HG02852 (cell line): ENCODE data around the gene THRAP3.
A peak's percentile ranks its signal among the peaks of the same experiment; 100 is the strongest.

ENCODE experiments used
- ATAC-seq: cut with Tn5 transposase; IDR thresholded peaks from one replicate; pipeline ENCODE4 v1.9.1; 2021; ENCODE audit warnings: mild to moderate bottlenecking, moderate library complexity; ENCODE audit not compliant: unreplicated experiment

THRAP3 gene

DNA sequence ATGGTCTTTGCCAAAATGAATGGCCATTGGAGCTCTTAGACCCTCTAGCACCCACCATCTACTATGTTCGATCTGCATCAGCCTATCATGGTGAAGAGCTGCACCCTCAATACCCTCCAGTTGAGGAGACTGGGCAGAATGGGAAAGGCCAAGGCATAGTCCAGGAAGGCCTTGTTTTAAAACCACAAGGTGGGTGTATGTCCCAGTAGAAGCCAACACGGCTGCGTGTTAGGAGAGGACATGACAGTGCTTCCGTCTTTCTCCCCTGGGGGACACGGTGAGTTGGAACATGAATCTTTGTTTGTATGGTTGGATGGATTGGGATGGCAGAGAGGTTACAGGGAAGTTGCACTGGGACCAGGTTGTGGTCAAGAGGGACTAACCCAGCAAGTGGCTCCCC lies 63.4 kb downstream of the THRAP3 start:
- no peak for ATAC-seq

DNA sequence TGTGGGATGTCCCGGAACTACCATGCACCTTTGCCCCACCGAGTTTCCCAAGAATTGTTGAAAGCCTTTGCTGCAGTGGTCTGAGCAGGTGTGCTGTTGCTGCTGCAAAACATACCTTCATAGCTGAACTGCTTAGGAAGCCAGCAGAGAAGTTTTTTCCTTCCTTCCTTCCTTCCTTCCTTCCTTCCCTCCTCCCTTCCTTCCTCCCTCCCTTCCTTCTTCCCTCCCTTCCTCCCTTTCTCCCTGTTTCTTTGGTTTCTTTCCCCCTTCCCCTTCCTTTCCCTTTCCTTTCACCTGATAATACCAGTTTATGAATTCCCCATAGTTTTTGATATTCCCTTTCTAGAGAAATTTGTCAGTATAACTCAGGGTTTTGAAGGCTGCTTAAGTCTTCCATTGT lies 71.1 kb downstream of the THRAP3 start:
- no peak for ATAC-seq

DNA sequence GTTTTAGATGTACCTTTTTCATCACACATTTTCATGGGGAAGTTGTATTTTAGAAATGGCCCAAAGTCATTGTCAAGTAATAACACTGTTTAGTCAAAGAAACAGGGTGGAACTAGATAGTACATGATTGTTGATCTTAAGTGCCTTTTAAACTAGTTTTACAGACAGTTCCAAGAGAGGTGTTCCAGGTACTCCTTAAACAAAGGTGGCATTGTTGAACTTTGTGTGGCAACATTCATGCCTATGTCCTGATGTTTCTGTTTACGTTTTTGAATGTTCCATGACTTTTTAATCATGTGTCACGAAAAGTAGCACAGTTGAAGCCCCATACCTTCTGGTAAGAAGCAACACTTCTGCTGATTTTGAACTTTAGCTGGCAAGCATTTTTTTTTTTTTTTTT lies 72.8 kb downstream of the THRAP3 start:
- no peak for ATAC-seq

DNA sequence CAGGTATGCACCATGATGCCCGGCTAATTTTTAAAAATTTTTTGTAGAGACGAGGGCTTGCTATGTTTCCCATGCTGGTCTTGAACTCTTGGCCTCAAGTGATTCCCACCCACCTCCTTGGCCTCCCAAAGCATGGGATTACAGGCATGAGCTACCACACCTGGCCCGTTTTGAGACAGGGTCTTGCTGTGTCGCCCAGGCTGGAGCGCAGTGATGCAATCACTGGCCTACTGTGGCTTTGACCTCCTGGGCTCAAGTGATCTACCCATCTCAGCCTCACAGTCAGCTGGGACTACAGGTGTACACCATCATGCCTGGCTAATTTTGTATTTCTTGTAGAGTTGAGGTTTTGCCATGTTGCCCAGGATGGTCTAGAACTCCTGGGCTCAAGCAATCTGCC lies 74.4 kb downstream of the THRAP3 start:
- ATAC-seq, result no peak

DNA sequence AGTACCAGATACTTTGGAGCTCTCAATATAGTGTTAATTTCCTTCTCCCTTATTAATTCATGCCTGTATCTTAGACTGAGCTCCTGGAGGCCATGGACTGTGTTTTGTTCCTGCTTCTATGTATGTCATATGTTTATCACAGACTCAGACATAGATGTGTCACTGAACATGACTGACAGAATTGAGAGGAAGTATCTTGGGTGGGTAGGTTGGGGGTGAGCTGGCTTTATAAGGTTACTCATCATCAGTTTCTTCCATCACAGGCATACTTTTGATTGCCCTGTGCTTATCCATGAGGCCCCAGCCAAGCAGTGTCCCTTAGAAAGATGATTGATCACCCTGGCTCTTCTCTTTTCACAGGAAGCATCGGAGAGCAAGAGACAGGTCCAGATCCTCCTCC lies 76.3 kb downstream of the THRAP3 start:
- ATAC-seq, result no peak

DNA sequence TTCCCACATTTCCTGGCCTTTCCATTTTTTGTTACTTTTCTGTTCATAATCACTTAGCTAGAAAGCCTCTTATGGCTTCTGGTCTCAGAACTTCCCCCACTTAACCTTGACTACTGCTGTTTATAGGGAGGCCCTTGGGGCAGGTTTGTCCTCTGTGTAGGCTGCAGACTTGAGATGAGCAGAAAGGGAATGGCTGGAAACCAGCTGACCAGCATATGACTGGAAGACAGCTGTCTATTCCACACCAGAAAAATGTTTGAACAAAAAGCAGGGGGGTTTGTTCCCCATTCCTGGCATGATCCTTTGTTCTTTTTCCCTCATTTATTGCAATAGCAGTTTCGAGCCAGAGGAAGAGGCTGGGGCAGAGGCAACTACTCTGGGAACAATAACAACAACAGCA lies 77.0 kb downstream of the THRAP3 start:
- no peak for ATAC-seq

DNA sequence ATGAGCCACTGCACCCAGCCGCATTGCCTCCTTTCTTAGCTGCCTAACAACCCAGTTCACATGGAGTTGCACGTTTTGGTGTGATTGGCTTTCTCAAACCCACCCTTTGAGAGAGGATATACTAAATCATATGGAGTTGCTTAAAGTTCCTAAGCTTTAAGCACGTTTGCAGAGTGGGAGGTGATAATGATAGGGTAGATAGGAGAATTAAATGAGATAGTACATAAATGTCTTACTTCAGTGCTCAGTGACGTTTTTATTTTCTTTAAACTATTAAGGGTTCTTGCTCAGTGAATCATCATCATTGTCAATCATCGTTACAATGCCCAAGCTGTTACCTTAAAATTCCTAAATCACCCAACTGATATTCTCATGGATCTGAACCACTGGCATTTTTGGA lies 79.0 kb downstream of the THRAP3 start:
- no peak for ATAC-seq

DNA sequence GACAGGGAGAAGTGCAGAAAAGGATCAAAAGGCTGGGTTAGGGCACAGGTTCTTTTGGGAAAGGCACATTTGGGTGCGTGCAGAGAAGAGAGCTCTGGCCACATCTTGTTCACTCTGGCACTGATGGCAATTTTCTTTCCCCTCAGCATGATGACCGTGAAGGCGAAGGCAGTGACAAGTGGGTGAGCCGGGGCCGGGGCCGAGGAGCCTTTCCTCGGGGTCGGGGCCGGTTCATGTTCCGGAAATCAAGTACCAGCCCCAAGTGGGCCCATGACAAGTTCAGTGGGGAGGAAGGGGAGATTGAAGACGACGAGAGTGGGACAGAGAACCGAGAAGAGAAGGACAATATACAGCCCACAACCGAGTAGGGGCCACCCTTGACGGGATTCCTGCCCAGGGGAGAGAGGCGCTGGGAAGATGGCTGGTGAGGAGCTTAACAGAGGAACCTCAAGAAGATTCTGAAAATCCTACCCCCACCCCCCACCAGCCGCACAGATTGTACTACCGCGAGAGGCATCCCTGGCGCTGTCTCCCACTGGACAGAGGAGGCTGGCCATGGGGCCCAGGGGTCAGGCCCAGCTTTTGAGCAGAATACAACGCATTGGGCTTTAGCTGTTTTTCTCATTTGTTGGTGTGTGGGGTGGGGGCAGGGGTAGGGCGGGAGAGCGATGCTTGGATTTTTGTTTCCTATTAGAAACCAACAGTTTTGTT lies 79.6 kb downstream of the THRAP3 start:
- no peak for ATAC-seq

DNA sequence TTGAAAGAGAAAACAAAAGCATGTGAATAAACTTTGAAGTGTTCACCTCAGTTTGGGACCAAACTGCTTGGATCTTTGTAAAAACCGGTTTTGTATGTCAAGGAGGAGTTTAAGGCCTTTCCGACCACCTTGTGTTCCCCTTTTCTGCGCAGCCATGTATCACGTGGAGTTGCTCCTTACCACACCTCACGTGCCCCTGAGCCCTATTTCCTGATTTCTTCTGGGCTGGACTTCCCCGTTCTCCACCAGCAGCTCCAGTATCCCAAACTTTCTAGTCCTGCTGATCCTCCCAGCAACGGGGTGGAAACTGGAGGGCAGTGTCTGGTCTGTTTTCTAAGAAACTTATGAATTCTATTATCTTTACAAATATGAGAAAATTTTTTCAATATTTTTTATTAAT lies 80.3 kb downstream of the THRAP3 start:
- ATAC-seq, result no peak

DNA sequence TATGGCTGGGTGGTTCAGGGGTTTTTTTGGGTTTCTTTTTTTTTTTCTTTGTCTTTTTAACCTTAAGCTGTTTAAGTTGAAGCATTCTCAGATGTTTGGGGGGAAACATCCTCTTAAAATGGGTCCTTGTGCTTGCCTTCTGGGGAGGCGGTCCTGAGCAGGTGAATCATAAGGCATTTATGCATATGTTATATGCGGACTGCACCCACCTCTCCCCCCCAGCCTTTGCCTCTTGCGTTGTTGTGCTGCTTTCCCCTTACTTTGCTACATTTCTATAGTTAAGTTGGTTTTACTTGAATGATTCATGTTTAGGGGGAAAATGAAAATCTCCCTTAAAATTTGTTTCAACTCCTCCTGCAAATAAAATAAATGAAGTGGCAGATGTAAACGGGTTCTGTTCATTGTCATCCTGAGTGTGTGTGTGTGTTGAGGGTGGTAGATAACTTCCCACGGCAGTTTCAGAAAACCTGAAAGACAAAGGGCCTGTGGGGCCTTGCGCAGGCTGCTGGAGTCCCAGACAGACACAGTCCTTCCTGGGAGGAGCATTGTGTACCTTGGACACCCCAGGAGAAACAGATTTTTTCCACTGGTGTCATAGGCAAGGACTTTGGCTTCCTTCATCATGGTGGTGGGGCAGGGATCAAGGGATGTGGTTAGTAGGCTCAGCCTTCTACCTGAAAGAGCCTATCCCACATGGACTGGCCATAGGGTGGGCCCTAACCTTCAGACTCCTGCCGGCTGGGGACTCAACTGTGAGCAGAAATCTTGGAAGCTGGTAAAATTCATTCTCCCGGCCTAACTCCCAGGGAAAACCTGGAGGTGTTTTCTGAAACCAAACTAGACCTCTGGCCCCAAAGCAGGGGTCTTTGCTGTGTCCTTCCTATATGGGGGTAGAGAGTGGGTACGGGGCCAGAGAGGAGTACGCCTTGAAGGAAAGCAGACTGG lies 81.0 kb downstream of the THRAP3 start:
- ATAC-seq, result no peak

DNA sequence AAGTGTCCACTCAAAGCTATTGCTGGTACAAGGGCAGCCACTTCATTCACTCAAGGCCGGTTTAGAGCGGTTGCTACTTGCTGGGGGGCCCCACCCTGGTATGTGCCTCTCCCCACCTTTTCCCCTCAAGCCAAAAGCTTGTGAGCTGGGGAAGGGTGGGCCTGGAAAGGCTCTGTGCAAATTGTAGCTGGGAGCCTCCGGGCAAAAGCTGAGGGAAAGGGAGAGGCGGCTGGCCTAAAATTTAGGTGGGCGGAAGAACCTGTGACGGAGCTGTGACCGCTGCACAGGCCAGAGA lies 81.6 kb downstream of the THRAP3 start:
- no peak for ATAC-seq

DNA sequence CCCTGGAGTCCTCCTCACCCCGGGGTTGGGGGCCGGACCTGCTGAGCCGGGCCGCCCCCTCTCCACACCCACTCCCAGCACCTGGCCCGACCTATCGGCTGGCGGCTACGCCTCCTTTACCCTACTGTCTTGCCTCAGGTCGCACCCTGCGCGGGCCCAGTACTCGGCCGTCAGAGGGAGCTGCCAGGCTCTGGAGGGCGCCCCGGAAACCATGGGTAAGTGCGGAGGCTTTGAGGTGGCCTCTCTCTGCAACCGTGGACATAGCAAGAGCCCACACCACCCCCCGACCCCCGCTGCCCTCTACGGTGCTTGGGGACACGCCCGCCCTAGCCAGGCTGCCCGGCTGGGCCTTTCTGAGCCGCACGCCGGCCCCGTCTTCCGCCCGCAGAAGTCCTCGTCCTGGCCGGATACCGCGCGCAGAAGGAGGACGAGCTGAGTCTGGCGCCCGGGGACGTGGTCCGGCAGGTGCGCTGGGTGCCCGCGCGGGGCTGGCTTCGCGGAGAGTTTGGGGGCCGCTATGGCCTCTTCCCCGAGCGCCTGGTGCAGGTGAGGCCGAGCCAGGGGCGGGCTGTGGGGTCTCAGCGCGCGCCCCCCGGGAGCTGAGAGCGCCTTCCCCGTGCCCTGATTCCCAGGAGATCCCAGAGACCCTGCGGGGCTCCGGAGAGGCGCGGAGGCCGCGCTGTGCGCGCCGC lies 82.1 kb downstream of the THRAP3 start, which contains the start of gene SH3D21:
SH3D21 (plus strand) TSS at position 159 of the 692 bp plus-strand sequence; CDS start at position 212, 53 bp downstream.
- peak; percentile 37 for ATAC-seq

DNA sequence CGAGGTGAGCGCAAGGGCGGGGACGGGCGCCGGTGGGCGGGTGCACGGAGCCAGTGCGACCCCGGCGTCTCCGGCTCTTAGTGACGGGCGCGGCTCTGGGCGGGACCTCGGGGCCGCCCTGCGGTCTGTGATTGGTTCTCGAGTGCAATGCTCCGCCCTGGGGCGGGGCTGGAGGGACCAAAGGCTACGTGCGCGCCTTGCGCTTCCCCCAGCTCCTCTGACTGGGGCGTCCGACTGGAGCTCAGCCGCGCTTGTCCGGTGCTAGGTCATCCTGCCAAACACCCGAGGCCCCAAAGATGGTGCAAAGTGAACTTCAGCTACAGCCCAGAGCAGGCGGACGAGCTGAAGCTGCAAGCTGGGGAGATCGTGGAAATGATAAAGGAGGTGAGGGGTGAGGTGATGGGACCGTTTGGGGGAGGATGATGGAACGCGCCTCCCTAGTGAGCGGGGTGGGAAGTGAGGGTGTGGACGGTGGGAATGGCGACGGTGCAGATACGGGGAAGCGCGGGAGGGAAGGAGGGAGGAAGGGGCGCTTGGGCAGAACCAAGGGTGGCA lies 82.7 kb downstream of the THRAP3 start:
- peak; percentile 97 for ATAC-seq

DNA sequence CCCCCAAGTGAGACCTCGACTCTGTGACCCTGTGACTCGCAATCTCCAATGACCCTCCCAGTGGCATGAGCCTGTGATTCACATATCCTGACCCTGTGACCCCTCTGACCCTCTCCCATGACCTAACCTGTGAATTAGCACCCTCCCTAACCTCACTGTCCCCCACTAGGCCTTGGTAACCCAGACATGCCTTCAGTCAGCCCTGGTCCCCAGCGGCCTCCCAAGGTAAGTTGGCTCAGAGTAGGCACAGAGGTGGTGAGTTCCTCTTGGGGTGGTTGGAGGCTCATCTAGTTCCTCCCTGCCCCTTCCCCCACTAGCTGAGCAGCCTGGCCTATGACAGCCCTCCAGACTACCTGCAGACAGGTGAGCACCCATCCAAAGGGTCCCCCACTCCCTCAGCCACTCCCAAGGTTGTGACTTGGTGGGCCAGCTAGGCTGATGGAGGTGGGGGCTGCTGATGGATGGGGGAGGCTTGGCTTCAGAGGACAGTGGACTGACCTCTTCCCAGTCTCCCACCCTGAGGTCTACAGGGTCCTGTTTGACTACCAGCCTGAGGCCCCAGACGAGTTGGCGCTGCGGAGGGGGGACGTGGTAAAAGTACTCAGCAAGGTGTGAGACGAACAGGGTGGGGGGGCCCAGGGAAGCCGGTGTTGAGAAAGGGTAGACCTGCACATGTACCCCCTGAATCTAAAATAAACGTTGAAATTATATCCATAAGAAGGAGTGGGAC lies 83.5 kb downstream of the THRAP3 start:
- no peak for ATAC-seq

DNA sequence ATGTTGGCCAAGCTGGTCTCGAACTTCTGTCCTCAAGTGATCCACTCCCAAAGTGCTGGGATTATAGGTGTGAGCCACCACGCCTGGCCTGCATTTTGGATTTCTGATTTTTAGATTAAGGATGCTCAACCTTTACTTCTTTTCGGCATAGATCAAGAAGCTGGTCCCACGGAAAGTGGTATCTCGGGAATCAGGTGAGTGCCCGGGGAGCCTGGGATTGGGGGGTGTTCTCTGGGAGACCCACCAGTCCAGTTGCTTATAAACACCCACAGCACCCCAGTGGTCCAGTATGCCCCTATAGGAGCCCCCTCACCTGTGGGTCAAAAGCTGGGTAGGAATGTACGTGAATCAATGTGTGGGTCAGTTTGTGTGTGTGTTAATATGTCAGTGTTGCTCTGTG lies 85.2 kb downstream of the THRAP3 start:
- ATAC-seq, result no peak

DNA sequence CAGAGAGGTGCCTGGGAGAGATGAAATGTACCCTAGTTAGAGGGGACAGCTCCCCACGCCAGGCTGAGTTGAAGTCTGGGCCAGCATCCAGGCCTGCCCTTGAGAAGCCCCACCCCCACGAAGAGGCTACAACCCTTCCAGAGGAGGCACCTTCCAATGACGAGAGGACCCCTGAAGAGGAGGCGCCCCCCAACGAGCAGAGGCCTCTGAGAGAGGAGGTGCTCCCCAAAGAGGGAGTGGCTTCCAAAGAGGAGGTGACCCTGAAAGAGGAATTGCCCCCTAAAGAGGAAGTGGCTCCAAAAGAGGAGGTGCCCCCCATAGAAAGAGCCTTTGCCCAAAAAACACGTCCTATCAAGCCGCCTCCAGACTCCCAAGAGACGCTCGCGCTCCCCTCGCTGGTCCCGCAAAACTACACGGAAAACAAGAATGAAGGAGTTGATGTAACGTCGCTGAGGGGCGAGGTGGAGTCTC lies 96.1 kb downstream of the THRAP3 start:
- ATAC-seq, result no peak

DNA sequence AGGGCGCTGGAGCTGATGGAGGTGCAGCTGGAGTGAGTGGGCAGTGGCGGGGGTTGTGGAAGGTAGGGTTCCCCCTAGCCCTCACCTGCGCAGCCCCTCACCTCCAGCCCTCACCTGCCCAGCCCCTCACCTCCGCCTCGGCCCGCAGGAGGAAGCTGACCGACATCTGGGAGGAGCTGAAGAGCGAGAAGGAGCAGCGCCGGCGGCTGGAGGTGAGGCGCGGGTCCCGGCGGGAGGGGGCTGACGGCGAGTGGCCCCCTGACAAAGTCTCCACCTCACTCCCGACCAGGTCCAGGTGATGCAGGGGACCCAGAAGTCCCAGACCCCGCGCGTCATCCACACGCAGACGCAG lies 96.5 kb downstream of the THRAP3 start:
- ATAC-seq, result no peak

DNA sequence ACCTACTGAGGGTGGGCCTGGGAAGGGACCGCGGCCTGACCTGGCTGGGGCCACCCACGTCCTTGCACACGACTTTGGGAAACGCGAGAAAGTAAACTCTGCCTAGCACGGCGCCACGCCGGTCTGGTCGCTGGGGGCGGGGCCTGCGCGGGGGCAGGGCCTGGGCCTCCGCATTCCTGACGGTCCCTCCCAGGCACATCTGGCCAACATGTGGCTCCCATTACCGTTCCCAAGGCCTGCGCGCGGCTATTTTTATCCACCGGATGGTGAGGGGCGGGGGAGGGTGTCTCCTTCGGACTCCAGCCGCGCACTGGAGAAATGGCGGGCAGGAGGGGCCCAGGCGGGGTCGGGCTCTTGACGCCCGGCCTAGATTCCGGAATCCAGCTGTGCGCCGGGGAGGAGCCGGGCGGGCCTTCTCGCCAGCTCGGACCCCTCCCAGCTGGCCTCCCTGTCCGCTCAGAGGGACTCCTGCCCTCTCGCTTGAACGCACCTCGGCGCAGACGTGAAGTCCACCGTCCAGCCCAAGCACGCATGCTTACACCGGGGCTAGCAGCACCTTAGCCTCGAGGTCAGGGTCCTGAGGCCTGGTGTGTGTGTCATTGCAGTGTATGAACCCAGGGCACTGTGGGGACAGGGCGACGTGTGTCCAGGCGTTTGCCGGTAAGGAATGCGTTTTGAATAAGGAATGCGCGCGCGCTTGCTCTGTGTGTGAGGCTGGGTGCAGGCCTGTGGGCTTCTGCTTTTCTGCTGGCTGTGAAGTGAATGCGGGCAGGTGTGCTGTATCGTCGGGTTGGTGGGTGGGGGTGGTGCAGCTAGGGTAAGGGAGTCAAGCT lies 97.1 kb downstream of the THRAP3 start:
- ATAC-seq, result no peak

DNA sequence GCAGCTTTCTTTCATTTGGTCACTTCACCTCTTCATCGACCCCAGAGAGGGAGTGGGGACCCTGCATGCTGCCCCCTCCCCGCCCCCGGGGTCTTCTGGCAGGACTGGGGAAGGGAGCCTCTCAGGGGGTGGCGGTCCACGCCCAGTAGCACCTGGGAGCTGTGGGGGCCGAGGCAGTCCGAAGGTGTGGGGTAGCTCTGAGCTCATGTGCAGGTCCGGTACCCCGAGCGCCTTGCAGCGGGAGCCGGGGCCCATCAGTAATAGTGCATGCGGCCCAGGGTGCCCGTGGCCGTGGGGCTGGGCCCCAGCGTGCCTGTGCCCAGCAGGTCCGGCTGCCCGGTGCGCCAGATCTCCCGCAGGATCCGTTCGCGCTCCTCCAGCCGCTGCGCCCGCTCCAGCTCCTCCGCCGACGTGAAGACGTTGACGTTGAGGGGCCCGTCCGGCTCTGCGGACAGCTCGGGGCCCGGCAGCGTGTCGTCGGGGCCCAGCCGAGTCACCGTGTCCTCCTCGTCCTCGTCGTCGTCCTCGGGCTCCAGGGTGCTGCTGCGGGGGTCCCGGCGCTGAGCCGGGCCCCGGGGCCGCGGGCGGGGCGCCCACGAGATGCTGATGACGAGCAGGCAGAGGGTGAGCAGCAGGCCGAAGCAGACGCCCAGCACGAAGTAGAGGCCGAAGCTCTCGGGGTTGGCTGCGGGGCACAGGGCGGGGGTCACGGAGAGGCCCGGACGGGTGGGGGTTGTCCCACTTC lies 98.0 kb downstream of the THRAP3 start:
- ATAC-seq, result no peak
